KMS-11 (cell line): ENCODE measurements around the gene CHGA.

Experiments
- H2AFZ ChIP-seq: fragments of 200-600 bp; sonication (generic); 2 replicates; pipeline ENCODE4 v1.6.1; 2016; ENCODE audit warnings: antibody characterized with exemption, mixed run types, low read depth
- H3K27ac ChIP-seq: fragments of 200-600 bp; sonication (generic); 2 replicates; pipeline ENCODE4 v1.6.1; 2016; ENCODE audit warnings: mild to moderate bottlenecking, mixed run types
- H3K27me3 ChIP-seq: fragments of 200-600 bp; sonication (generic); 2 replicates; pipeline ENCODE4 v1.6.1; 2017; ENCODE audit warnings: mild to moderate bottlenecking, low read depth, mixed run types, moderate library complexity; ENCODE audit not compliant: insufficient read depth
- H3K36me3 ChIP-seq: fragments of 200-600 bp; sonication (generic); 2 replicates; pipeline ENCODE4 v1.6.1; 2017; ENCODE audit warnings: mild to moderate bottlenecking, mixed run types; ENCODE audit not compliant: insufficient read depth
- H3K4me1 ChIP-seq: fragments of 200-600 bp; sonication (generic); 2 replicates; pipeline ENCODE4 v1.6.1; 2016; ENCODE audit warnings: mild to moderate bottlenecking, low read depth, mixed run types; ENCODE audit not compliant: poor library complexity, severe bottlenecking
- H3K4me2 ChIP-seq: fragments of 200-600 bp; sonication (generic); 2 replicates; pipeline ENCODE4 v1.7.0; 2016; ENCODE audit warnings: mild to moderate bottlenecking, mixed run types
- H3K4me3 ChIP-seq: fragments of 200-600 bp; sonication (generic); IDR thresholded peaks from 2 replicates; pipeline ENCODE4 v1.6.1; 2017; ENCODE audit warnings: low read depth, low read length, mixed read lengths; ENCODE audit not compliant: insufficient read depth
- H3K79me2 ChIP-seq: fragments of 200-600 bp; sonication (generic); 2 replicates; pipeline ENCODE4 v1.6.1; 2016; ENCODE audit warnings: low read depth, mixed run types; ENCODE audit not compliant: insufficient read depth
- H3K9ac ChIP-seq: fragments of 200-600 bp; sonication (generic); 2 replicates; pipeline ENCODE4 v1.6.1; 2016; ENCODE audit warnings: mild to moderate bottlenecking, mixed run types
- H4K20me1 ChIP-seq: fragments of 200-600 bp; sonication (generic); 2 replicates; pipeline ENCODE4 v1.6.1; 2016; ENCODE audit warnings: mild to moderate bottlenecking, mixed run types; ENCODE audit not compliant: insufficient read depth
- CTCF ChIP-seq: fragments of 200-600 bp; sonication (generic); conservative IDR thresholded peaks from 2 replicates; pipeline ENCODE4 v1.6.1; 2017; ENCODE audit warnings: low read depth, mild to moderate bottlenecking, antibody characterized with exemption, low read length, moderate library complexity, mixed read lengths

The CHGA gene

GRCh38 chr14:92981726-92982125 lies 58.8 kb downstream of the CHGA start:
- Histone ChIP-seq H3K36me3 (no peaks in the 10 kb centered on the region), H3K79me2 (no peaks in the 10 kb centered on the region), H3K27me3 (no peaks in the 10 kb centered on the region), H4K20me1 (no peaks in the 10 kb centered on the region), H3K4me3 (no peak overlapping the region), H3K27ac (no peak overlapping the region), H3K4me1 (no peaks in the 10 kb centered on the region), H3K9ac (no peak overlapping the region), H2AFZ (no peak overlapping the region), H3K4me2 (no peak overlapping the region)
- no peak for TF ChIP-seq CTCF

- H3K27me3 ChIP-seq: no peaks in the 10 kb centered on the region
- no peak overlapping the region for H3K27ac ChIP-seq
- no peak overlapping the region for H3K4me3 ChIP-seq
- no peak overlapping the region for H2AFZ ChIP-seq
- H3K9ac ChIP-seq: no peak overlapping the region
- H3K4me1 ChIP-seq: no peaks in the 10 kb centered on the region
- no peak for TF ChIP-seq CTCF
- no peaks in the 10 kb centered on the region for H3K79me2 ChIP-seq
- H3K36me3 ChIP-seq: no peaks in the 10 kb centered on the region
- no peak overlapping the region for H3K4me2 ChIP-seq
- no peaks in the 10 kb centered on the region for H4K20me1 ChIP-seq
These were observed 60.0 kb downstream of the CHGA start for GRCh38 chr14:92982956-92983355.

GRCh38 chr14:92984082-92984788 lies 61.3 kb downstream of the CHGA start:
- Histone ChIP-seq H3K4me2 (no peak overlapping the region), H3K9ac (no peak overlapping the region), H3K4me3 (no peak overlapping the region), H3K36me3 (no peaks in the 10 kb centered on the region), H4K20me1 (no peaks in the 10 kb centered on the region), H3K4me1 (no peaks in the 10 kb centered on the region), H2AFZ (no peak overlapping the region), H3K27me3 (no peaks in the 10 kb centered on the region), H3K27ac (no peak overlapping the region), H3K79me2 (no peaks in the 10 kb centered on the region)
- no peak for TF ChIP-seq CTCF
